ENCODE results near the gene SLC39A7. TPM values are rescaled to one million over a fixed set of nuclear protein-coding genes. Genes with fewer than 3 reads are reported as not detected.

Gene SLC39A7
- total RNA-seq, 1 experiment from 2014 or later, result 119 TPM

DNA sequence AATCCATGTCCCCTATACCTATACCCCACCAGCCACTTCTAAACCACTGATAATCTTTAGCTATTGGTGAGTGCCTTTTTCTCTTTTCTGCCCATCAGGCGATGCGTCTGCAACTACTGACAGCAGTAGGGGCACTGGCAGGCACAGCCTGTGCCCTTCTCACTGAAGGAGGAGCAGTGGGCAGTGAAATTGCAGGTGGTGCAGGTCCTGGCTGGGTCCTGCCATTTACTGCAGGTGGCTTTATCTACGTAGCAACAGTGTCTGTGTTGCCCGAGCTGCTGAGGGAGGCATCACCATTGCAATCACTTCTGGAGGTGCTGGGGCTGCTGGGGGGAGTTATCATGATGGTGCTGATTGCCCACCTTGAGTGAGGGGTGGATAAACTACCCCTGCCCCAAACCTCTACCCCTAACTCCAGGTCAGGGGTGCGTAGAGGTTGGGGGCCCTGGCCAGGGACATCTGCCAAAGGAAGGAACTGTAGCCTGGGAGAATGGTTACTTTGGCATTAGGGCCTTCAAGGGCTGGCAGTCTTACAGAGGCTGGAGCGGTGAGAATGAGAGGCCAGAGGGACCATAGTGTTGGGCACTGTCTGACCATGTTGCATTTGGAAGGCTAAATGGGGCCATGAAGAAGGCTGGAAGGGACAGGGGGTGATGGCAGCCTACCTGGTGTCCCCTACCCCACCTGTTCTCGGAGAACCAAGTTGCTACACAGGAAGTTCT, 2.9 kb downstream of the SLC39A7 start:
- peak overlapping the region; percentile 95 for H3K27ac ChIP-seq (ENCODE audit: low read depth, low read length, poor library complexity, severe bottlenecking)
- H3K27me3 ChIP-seq (replicated peaks; ENCODE audit: insufficient read depth, low read depth, low read length, poor library complexity), result no peaks in the 10 kb centered on the region
- peaks cover 24% of the 10 kb centered on the region for H3K36me3 ChIP-seq (ENCODE audit: insufficient read depth, low read length, poor library complexity, severe bottlenecking)
- BruUV-seq (replicated peaks), result no TSS peak
- no peak for TF ChIP-seq EZH2 (IDR thresholded peaks at IDR 0.05; ENCODE audit: borderline replicate concordance, low read depth, low read length, poor library complexity, severe bottlenecking)
- TF ChIP-seq, protein P1, sequence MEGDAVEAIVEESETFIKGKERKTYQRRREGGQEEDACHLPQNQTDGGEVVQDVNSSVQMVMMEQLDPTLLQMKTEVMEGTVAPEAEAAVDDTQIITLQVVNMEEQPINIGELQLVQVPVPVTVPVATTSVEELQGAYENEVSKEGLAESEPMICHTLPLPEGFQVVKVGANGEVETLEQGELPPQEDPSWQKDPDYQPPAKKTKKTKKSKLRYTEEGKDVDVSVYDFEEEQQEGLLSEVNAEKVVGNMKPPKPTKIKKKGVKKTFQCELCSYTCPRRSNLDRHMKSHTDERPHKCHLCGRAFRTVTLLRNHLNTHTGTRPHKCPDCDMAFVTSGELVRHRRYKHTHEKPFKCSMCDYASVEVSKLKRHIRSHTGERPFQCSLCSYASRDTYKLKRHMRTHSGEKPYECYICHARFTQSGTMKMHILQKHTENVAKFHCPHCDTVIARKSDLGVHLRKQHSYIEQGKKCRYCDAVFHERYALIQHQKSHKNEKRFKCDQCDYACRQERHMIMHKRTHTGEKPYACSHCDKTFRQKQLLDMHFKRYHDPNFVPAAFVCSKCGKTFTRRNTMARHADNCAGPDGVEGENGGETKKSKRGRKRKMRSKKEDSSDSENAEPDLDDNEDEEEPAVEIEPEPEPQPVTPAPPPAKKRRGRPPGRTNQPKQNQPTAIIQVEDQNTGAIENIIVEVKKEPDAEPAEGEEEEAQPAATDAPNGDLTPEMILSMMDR (conservative IDR thresholded peaks at IDR 0.05; ENCODE audit: low read depth, low read length), result no peak
- no peak for DNase-seq (ENCODE audit: low spot score)
- ChIA-PET CTCF (interaction anchor here (0.5 kb wide), 1 partner anchor 114 kb away, joined by 4 read pairs; no protein-coding TSS in a partner anchor), POLR2A (ENCODE audit: low non-redundant PET) (no interaction called here)
- H3K4me1 ChIP-seq (ENCODE audit: insufficient read depth, low read length, poor library complexity, severe bottlenecking), result peaks cover 44% of the 10 kb centered on the region
- peak overlapping the region; percentile 93 for H3K4me3 ChIP-seq (ENCODE audit: low read depth, low read length, poor library complexity, severe bottlenecking)
- intact Hi-C loops (cut with micrococcal nuclease; ENCODE audit: unreplicated experiment), result loop anchor here (5.0 to 10.0 kb wide), 2 partner anchors 94 to 191 kb away; partner anchors contain the start of genes KIFC1 and RGL2
- no peaks in the 10 kb centered on the region for H3K9me3 ChIP-seq (ENCODE audit: low read depth, low read length, poor library complexity, severe bottlenecking)

DNA sequence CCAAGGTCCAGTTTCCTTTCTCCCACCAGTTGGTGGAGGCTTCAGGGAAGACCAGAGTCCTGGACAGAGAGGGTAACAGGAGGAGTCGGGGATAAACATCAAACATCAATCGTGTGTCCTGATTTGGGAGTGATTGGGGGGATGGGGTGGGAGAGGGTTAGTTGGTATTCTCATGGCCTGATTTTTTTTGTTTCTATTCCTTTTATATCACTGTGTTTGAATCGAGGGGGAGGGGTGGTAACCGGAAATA, 3.4 kb downstream of the SLC39A7 start:
- TF ChIP-seq, protein P1 (conservative IDR thresholded peaks at IDR 0.05; ENCODE audit: low read depth, low read length), result no peak
- TF ChIP-seq EZH2 (IDR thresholded peaks at IDR 0.05; ENCODE audit: borderline replicate concordance, low read depth, low read length, poor library complexity, severe bottlenecking), result no peak
- no peaks in the 10 kb centered on the region for H3K9me3 ChIP-seq (ENCODE audit: low read depth, low read length, poor library complexity, severe bottlenecking)
- POLR2A ChIA-PET (ENCODE audit: low non-redundant PET), result no interaction called here
- no peak for DNase-seq (ENCODE audit: low spot score)
- H3K27ac ChIP-seq (ENCODE audit: low read depth, low read length, poor library complexity, severe bottlenecking), result peak overlapping the region; percentile 95
- H3K36me3 ChIP-seq (ENCODE audit: insufficient read depth, low read length, poor library complexity, severe bottlenecking), result peaks cover 24% of the 10 kb centered on the region
- H3K27me3 ChIP-seq (replicated peaks; ENCODE audit: insufficient read depth, low read depth, low read length, poor library complexity), result no peaks in the 10 kb centered on the region
- no TSS peak for BruUV-seq (replicated peaks)
- intact Hi-C loops (cut with micrococcal nuclease; ENCODE audit: unreplicated experiment), result loop anchor here (5.0 to 10.0 kb wide), 2 partner anchors 93 to 191 kb away; partner anchors contain the start of genes KIFC1 and RGL2
- peak overlapping the region; percentile 93 for H3K4me3 ChIP-seq (ENCODE audit: low read depth, low read length, poor library complexity, severe bottlenecking)
- peaks cover 44% of the 10 kb centered on the region for H3K4me1 ChIP-seq (ENCODE audit: insufficient read depth, low read length, poor library complexity, severe bottlenecking)
- CTCF ChIA-PET, result no interaction called here

DNA sequence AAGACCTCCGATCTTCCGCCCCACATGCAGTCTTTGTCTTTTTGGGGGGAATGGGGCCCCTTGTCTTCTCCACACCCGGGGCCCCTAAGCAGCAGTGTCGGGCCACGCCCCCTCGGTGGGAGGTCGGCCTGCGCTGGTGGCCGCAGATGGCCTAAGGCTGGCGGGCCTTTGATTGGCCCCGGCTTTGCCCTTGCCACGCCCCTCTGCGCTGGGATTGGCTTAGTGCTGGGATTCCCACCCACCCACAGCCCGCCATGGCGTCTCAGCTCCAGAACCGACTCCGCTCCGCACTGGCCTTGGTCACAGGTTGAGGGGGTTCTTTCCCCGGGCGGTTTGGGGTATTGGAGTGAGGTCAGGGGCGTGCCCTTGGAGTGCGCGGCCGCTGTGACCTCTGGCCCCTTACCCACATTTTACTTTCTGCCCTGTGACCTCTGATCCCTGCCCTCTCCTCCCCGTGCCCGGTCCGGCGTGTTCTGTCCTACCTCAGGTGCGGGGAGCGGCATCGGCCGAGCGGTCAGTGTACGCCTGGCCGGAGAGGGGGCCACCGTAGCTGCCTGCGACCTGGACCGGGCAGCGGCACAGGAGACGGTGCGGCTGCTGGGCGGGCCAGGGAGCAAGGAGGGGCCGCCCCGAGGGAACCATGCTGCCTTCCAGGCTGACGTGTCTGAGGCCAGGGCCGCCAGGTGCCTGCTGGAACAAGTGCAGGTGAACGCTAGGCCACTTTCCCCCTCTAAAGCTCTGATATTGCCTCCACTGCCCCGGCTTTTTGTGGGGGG, 3.9 kb downstream of the SLC39A7 start, which contains the start of gene HSD17B8:
TSS of gene HSD17B8 (plus strand) at position 241 of the 776 bp plus-strand sequence. CDS start at position 255, 14 bp downstream.
- ChIA-PET POLR2A (ENCODE audit: low non-redundant PET) (no interaction called here), CTCF (no interaction called here)
- H3K36me3 ChIP-seq (ENCODE audit: insufficient read depth, low read length, poor library complexity, severe bottlenecking), result peaks cover 28% of the 10 kb centered on the region
- peak within 1 kb of the TSS; percentile 93 for H3K4me3 ChIP-seq (ENCODE audit: low read depth, low read length, poor library complexity, severe bottlenecking)
- TF ChIP-seq, protein P1 (conservative IDR thresholded peaks at IDR 0.05; ENCODE audit: low read depth, low read length), result no peak
- no peak for TF ChIP-seq EZH2 (IDR thresholded peaks at IDR 0.05; ENCODE audit: borderline replicate concordance, low read depth, low read length, poor library complexity, severe bottlenecking)
- no peaks in the 10 kb centered on the region for H3K27me3 ChIP-seq (replicated peaks; ENCODE audit: insufficient read depth, low read depth, low read length, poor library complexity)
- no TSS peak for BruUV-seq (replicated peaks)
- H3K9me3 ChIP-seq (ENCODE audit: low read depth, low read length, poor library complexity, severe bottlenecking), result no peaks in the 10 kb centered on the region
- DNase-seq (ENCODE audit: low spot score), result peak; percentile 97
- intact Hi-C loops (cut with micrococcal nuclease; ENCODE audit: unreplicated experiment), result loop anchor here (5.0 to 10.0 kb wide), 2 partner anchors 93 to 190 kb away; partner anchors contain the start of genes KIFC1 and RGL2
- peak within 1 kb of the TSS; percentile 95 for H3K27ac ChIP-seq (ENCODE audit: low read depth, low read length, poor library complexity, severe bottlenecking)
- peaks cover 44% of the 10 kb centered on the region for H3K4me1 ChIP-seq (ENCODE audit: insufficient read depth, low read length, poor library complexity, severe bottlenecking)
